Hepatocyte (in vitro differentiated cells): Measurements from ENCODE around the gene IQCN. TPM values are rescaled to one million over a fixed set of nuclear protein-coding genes. Genes with fewer than 3 reads are reported as not detected.

ENCODE experiments used
- DNase-seq: peaks from one replicate; pipeline ENCODE4 v3.0.0-alpha.2; 2016; ENCODE audit warnings: low spot score
- H2AFZ ChIP-seq: fragments of 200-600 bp; sonication (generic); 2 replicates; pipeline ENCODE4 v1.6.0; 2016; ENCODE audit warnings: antibody characterized with exemption, mild to moderate bottlenecking
- H3K27ac ChIP-seq: fragments of 200-600 bp; sonication (generic); 2 replicates; pipeline ENCODE4 v1.5.1; 2016; ENCODE audit warnings: mild to moderate bottlenecking
- H3K27me3 ChIP-seq: fragments of 200-600 bp; sonication (generic); 2 replicates; pipeline ENCODE4 v1.6.1; 2016
- H3K36me3 ChIP-seq: fragments of 200-600 bp; sonication (generic); replicated peaks from 2 replicates; pipeline ENCODE4 v1.5.1; 2016; ENCODE audit warnings: low read depth; ENCODE audit not compliant: insufficient read depth
- H3K4me1 ChIP-seq: fragments of 200-600 bp; sonication (generic); 2 replicates; pipeline ENCODE4 v1.5.1; 2016; ENCODE audit warnings: mild to moderate bottlenecking, moderate library complexity; ENCODE audit not compliant: insufficient read depth
- H3K4me2 ChIP-seq: fragments of 200-600 bp; sonication (generic); 2 replicates; pipeline ENCODE4 v1.6.0; 2016
- H3K4me3 ChIP-seq: fragments of 200-600 bp; sonication (generic); 2 replicates; pipeline ENCODE4 v1.5.1; 2016; ENCODE audit warnings: mild to moderate bottlenecking
- H3K79me2 ChIP-seq: fragments of 200-600 bp; sonication (generic); 2 replicates; pipeline ENCODE4 v1.6.0; 2017; ENCODE audit warnings: mild to moderate bottlenecking
- H3K9me2 ChIP-seq: fragments of 200-600 bp; sonication (generic); replicated peaks from 2 replicates; pipeline ENCODE4 v1.6.0; 2017; ENCODE audit warnings: mild to moderate bottlenecking; ENCODE audit not compliant: insufficient read depth
- H3K9me3 ChIP-seq: fragments of 200-600 bp; sonication (generic); 2 replicates; pipeline ENCODE4 v1.5.1; 2016; ENCODE audit warnings: low read depth, mild to moderate bottlenecking
- H4K20me1 ChIP-seq: fragments of 200-600 bp; sonication (generic); 2 replicates; pipeline ENCODE4 v1.6.0; 2016; ENCODE audit warnings: mild to moderate bottlenecking; ENCODE audit not compliant: insufficient read depth, poor library complexity, severe bottlenecking
- CTCF ChIP-seq: fragments of 200-600 bp; sonication (generic); IDR thresholded peaks from 2 replicates; pipeline ENCODE4 v1.5.1; 2016; ENCODE audit warnings: antibody characterized with exemption, mild to moderate bottlenecking; ENCODE audit not compliant: poor library complexity
- EZH2 ChIP-seq: fragments of 200-600 bp; sonication (generic); IDR thresholded peaks from 2 replicates; pipeline ENCODE4 v1.6.1; 2016; ENCODE audit warnings: antibody characterized with exemption, mild to moderate bottlenecking, borderline replicate concordance
- EZH2phosphoT487 ChIP-seq: fragments of 200-600 bp; sonication (generic); IDR thresholded peaks from one replicate; pipeline ENCODE4 v1.6.1; 2018; ENCODE audit warnings: antibody characterized with exemption, mild to moderate bottlenecking, low read depth, moderate library complexity; ENCODE audit not compliant: unreplicated experiment, severe bottlenecking
- WGBS: methylation state at CpG from one replicate; pipeline ENCODE4 v1.1.6; 2016; ENCODE audit warnings: low lambda C conversion rate; ENCODE audit errors: missing lambda C conversion rate; 5-methylcytosine and 5-hydroxymethylcytosine counted together
- polyA plus RNA-seq: library from polyadenylated mRNA; unstranded; fragments of >200 nt; fragmentation: Nextera tagmentation; extraction: Ambion mirVana; gene quantifications from 2 replicates; pipeline ENCODE4 v1.2.1, GENCODE V29; 2016
- total RNA-seq: library from RNA; depleted of rRNA; stranded (reverse); fragments of >200 nt; gene quantifications from 2 replicates; pipeline ENCODE4 v1.2.3, GENCODE V29; 2014

IQCN gene
- total and polyA plus RNA-seq, 2 experiments from 2014 or later: 1.5 to 3.7 TPM

GRCh38 chr19:18271433-18271841 is 2.8 kb downstream of the IQCN start:
- Histone ChIP-seq H3K27me3 (no peaks in the 10 kb centered on the region), H3K9me2 (no peaks in the 10 kb centered on the region), H3K4me2 (no peak overlapping the region), H3K79me2 (peaks cover 32% of the 10 kb centered on the region), H4K20me1 (peaks cover 44% of the 10 kb centered on the region), H3K9me3 (no peaks in the 10 kb centered on the region), H3K4me1 (peaks cover 17% of the 10 kb centered on the region), H3K4me3 (no peak overlapping the region), H3K36me3 (no peaks in the 10 kb centered on the region), H2AFZ (no peak overlapping the region), H3K27ac (no peak overlapping the region)
- TF ChIP-seq EZH2 (no peak), CTCF (no peak), EZH2phosphoT487 (no peak)
- no peak for DNase-seq
- 67% methylated on average over 6 of the region's 6 CpGs for WGBS

- Histone ChIP-seq H3K27me3 (no peaks in the 10 kb centered on the region), H3K4me2 (no peak overlapping the region), H3K9me3 (no peaks in the 10 kb centered on the region), H3K36me3 (no peaks in the 10 kb centered on the region), H3K4me1 (peaks cover 10% of the 10 kb centered on the region), H3K27ac (no peak overlapping the region), H2AFZ (no peak overlapping the region), H3K9me2 (no peaks in the 10 kb centered on the region), H3K79me2 (peaks cover 21% of the 10 kb centered on the region), H3K4me3 (no peak overlapping the region), H4K20me1 (peaks cover 33% of the 10 kb centered on the region)
- 94% methylated on average over 9 of the region's 9 CpGs for WGBS
- no peak for DNase-seq
- TF ChIP-seq CTCF (no peak), EZH2phosphoT487 (no peak), EZH2 (no peak)
Observed at GRCh38 chr19:18270326-18270725, 3.9 kb downstream of the IQCN start.

- no peaks in the 10 kb centered on the region for H3K36me3 ChIP-seq
Observed at GRCh38 chr19:18269070-18269723, 5.1 kb downstream of the IQCN start.

More at GRCh38 chr19:18269070-18269723, 5.1 kb downstream of the IQCN start:
- Histone ChIP-seq H2AFZ (no peak overlapping the region), H3K27me3 (no peaks in the 10 kb centered on the region), H3K9me3 (no peaks in the 10 kb centered on the region), H3K79me2 (peaks cover 14% of the 10 kb centered on the region), H4K20me1 (peaks cover 23% of the 10 kb centered on the region), H3K27ac (no peak overlapping the region), H3K4me2 (no peak overlapping the region), H3K4me3 (no peak overlapping the region), H3K4me1 (peaks cover under 1% of the 10 kb centered on the region), H3K9me2 (no peaks in the 10 kb centered on the region)
- 92% methylated on average over 2 of the region's 2 CpGs for WGBS
- no peak for DNase-seq
- TF ChIP-seq CTCF (no peak), EZH2 (no peak), EZH2phosphoT487 (no peak)
